ENCODE data around the gene RAPGEFL1.
"Not testable (repeated sequence)": the region's sequence is repeated elsewhere in the genome, so short reads cannot be mapped to it uniquely, and the experiment has no call there.

RAPGEFL1 gene

DNA sequence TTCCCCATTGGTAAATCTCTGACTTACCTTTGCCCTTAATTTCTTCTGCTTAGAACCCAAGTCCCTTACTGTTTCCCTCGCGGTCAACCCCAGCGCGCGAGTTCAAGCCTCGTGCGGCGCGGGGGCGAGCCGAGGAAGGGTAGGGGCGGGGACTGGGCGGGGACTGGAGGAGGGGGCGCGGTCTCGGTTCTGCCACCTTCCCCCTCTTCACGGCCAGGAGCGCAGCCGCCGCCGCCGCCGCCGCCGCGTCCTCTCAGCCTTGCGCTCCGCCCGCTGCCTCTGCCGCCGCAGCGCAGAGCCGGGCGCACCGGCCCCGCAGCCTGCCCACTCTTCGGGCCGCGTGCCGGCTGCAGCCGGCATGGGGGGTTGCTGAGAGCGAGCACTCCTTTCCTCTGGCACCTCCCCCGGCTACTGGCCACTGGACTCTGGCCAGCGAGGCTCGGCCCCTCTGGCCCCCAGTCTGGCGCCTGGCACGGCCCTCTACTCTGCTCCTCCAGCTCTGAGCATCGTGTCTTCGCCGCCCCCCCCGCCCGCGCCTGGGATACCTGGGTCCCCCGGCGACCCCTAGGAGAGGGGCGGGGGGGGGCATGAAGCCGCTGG is at the start of gene RAPGEFL1:
TSS of gene RAPGEFL1 (plus strand) at position 196 of the 600 bp plus-strand sequence. CDS start at position 588, 392 bp downstream.
- DNase-seq: peak; percentile 74

DNA sequence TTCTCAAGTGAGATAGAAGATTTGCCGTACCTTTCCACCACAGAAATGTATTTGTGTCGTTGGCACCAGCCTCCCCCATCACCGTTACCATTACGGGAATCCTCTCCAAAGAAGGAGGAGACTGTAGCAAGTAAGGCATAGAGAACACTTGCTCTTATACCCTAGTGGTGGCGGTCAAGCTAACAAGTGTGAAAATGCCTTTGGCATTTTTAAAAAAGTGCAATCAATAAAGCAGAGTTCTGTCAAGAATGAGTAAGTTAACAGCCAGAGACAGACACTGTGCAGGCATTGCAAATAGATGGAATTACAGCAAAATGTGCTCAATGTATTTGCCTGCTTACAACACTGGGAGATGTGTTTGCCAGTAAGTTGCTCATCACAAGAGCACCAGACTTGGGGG is 47.8 kb upstream of the RAPGEFL1 start:
- no peak for DNase-seq

DNA sequence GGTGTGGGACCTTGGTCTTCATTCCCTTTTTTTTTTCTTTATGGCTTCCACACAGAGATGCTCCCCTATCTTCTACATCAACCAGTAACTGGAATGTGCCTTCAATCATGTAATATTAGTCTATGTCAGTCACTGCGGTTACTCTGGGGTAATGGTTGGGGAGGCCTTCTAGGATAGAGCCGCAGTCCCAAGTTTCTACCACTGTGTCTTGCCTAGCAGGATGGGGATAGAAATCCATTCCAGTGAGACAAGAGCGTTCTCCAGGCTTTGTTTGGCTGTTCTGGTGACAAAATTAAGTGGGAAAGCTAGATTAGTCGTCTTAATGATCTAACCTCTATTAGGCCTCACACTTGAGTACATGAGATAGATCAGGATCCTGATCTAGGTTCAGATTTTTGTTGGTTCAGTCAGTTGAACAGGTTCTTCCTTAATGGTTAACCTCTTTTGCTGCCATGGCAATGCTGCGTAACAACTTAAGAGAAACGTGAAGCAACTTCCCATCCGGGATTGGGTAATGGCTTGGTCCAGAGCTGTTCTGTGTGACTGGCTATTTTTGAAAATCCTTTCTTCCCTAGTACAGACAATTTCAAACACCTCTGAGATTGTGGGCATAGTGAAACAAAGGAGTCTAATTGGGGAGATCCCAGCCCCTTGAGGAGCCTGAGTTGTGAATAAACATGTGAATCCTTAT is 46.8 kb upstream of the RAPGEFL1 start:
- no peak for DNase-seq

DNA sequence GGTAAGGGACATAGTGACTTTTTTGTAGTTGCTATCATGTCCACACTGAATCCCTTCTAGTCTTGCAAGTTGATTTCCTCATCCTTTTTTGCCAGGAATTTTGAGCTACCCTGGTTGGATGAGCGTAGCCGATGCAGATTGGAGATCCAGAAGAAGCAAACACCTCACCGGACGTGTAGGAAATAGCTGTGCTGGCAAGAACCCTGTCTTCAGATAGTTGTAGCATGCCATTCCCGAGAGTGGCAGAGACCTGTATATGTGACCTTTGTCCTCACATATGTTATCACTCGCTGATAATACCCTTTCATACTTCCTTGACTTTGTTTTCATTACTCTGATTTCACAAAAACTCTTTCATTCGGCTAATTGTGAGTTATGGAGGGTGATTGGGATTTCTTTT is 43.1 kb upstream of the RAPGEFL1 start:
- DNase-seq: no peak

DNA sequence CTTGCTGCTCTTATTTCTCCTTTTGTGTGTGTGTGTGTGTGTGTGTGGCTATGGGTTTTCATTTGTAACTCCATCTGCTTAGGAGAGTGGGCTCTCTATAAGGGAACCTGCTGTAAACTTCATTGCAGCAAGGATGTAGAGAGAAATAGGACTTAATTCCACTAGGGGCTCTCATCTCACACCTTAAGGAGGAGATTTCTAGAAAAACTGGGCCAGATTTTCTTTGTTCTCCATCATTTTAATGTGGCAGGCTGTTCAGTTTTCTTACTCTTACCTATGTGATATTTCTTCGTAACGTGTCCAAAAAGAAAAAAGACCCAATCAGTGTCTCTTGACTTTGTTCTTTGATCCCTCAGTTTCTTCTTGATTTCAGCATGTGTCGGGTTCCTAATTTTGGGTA is 41.5 kb upstream of the RAPGEFL1 start:
- no peak for DNase-seq

DNA sequence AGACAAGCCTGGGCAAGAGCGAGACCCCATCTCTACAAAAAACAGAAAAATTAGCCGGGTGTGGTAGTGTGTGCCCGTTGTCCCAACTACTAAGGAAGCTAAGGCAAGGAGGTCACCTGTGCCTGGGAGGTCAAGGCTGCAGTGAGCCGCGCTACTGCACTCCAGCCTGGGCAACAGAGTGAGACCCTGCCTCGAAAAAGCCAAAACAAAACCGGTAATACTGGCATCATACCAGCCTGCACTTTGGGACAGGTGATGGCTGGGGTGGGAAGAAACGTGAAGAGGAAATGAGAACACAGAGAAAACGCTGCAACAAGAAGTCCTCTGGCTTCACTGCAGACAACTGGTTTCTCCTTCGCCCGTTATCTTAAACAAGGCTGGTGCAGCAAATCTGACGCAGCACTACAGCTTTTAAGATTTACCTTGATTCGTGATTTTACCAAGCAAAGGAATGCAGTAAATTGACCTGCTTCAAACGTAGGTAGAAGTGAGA is 37.7 kb upstream of the RAPGEFL1 start:
- DNase-seq: no peak

GRCh38 chr17:40143166-40143565 is 34.1 kb upstream of the RAPGEFL1 start:
- DNase-seq: not testable (repeated sequence)

- DNase-seq: no peak
Measured at GRCh38 chr17:40145476-40145875, 31.8 kb upstream of the RAPGEFL1 start.

DNA sequence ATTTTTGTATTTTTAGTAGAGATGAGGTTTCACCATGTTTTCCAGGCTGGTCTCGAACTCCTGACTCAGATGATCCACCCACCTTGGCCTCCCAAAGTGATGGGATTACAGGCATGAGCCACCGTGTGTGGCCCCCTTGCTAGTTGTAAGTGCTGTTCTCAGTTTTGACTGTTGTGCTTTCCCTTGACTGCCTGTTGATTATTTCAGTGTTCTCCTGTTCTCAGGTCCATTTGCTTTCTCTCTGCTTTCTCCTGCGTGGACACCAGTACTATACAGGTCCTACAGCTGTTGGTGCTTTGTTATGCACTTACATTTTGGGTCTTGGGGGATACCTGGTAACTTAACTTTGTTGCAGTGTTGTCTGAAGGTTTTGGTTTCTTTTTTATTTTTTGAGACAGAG is 28.7 kb upstream of the RAPGEFL1 start:
- no peak for DNase-seq

GRCh38 chr17:40150276-40150675 is 27.0 kb upstream of the RAPGEFL1 start:
- DNase-seq: no peak

DNA sequence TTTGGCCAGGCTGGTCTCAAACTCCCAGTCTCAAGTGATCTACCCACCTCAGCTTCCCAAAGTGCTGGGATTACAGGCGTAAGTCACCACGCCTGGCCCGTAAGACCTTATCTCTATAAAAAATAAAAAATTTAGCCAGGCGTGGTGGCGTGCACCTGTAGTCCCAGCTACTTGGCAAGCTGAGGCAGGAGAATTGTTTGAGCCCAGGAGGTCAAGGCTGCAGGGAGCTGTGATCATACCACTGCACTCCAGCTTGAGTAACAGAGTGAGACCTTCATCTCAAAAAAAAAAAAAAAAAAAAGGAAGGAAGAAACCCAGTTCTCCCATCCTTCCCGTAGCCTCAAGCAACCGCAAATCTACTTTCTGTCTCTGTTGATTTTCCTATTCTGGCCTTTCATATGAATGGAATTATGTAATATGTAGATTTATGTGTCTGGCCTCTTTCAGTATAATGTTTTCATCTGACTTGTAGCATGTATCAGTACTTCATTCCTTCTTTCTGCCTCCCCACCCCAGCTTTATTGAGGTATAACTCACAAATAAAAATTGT is 25.8 kb upstream of the RAPGEFL1 start:
- no peak for DNase-seq

DNA sequence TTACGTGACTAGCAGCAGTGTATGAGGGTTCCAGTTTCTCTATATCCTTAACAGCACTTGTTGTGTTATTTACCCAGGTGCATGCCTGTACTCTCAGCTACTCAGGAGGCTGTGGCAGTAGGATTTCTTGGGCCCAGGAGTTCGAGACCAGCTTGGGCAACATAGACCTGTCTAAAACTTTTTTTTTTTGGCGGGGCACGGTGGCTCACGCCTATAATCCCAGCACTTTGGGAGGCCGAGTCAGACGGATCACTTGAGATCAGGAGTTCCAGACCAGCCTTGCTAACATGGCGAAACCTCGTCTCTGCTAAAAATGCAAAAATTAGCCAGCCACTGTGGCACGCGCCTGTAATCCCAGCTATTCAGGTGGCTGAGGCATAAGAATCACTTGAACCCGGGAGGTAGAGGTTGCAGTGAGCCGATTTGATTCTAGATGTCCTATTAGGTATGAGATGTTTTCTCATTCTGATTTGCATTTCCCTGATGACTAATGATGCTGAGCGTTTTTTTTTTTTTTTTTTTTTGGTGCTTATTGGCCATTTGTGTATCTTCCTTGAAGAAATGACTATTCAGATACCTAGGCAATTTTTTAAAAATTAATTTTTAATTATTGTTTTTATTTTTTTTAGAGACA is 23.6 kb upstream of the RAPGEFL1 start:
- DNase-seq: no peak

DNA sequence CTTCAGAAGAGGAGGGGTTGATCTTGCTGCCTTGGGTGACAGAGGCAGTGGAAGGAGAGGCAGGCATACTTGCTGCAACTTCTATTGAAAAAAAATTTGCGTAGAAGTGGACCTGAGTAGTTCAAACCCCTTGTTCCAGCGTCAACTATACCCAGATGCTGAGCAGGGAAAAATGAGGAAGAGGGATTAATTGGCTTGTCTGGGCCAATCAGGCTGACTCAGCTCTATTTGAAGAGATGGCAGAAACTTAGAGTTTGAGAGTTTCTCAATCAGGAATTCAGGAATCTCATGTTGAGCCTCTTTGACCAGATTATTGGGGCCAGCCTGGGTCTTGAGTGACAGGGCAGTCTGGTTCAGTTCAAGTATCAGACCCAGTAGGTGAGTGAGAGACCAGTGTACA is 19.3 kb upstream of the RAPGEFL1 start:
- no peak for DNase-seq

- no peak for DNase-seq
Measured at GRCh38 chr17:40158438-40159013, 18.7 kb upstream of the RAPGEFL1 start.

DNA sequence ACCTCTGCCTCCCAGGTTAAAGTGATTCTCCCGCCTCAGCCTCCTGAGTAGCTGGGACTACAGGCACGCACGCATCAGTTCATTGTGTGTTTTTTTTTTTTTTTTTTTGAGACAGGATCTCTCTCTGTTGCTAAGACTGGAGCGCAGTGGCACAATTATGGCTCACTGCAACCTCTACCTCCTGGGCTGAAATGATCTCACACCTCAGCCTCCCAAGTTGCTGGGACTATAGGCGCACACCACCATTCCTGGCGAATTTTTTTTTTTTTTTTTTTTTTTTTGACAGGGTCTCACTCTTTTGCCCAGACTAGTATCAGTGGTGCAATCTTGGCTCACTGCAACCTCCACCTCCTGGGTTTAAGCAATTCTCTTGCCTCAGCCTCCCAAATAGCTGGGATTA is 17.8 kb upstream of the RAPGEFL1 start:
- no peak for DNase-seq

DNA sequence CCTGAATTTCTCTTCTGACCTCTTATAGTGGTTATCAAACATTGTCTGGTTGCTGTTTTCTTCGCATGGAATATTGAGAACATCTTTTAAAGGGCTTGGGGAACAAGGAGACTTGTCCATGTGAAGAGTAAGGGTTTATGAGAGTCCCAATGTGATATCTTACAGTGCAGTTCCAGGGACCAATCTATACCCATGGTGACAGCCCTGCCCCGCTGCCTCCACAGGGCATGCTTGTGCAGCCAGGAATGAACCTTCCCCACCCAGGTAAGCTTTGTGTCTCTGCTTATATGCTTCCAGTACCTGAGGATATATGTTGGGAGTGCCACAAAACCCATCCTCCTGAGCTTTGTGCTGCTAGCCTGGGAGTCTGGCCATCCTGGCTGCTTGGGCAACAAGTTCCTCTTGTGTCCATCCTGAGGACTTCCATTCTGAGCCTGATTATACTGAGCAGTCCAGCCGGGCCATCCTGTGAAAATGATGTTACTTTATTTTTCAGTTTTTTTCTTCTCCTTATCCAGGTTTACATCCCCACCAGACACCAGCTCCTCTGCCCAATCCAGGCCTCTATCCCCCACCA is 9.5 kb upstream of the RAPGEFL1 start:
- DNase-seq: no peak

- no peak for DNase-seq
Measured at GRCh38 chr17:40168262-40168832, 8.9 kb upstream of the RAPGEFL1 start.

DNA sequence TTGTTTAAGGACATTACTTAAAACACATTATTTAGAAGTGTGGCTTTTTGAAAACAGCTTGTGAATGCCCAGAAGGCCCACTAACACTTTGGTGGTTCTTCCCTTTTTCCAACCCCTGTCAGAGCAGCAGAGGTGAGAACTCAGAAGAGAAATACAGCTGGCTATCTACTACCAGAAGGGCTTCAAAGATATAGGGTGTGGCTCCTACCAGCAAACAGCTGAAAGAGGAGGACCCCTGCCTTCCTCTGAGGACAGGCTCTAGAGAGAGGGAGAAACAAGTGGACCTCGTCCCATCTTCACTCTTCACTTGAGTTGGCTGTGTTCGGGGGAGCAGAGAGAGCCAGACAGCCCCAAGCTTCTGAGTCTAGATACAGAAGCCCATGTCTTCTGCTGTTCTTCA is 6.9 kb upstream of the RAPGEFL1 start:
- DNase-seq: no peak

DNA sequence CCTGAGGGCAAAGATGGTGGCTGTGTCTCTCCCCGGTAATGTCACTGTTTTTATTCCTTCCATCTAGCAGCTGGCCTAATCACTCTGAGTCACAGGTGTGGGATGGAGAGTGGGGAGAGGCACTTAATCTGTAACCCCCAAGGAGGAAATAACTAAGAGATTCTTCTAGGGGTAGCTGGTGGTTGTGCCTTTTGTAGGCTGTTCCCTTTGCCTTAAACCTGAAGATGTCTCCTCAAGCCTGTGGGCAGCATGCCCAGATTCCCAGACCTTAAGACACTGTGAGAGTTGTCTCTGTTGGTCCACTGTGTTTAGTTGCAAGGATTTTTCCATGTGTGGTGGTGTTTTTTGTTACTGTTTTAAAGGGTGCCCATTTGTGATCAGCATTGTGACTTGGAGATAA is 5.5 kb upstream of the RAPGEFL1 start:
- DNase-seq: no peak

DNA sequence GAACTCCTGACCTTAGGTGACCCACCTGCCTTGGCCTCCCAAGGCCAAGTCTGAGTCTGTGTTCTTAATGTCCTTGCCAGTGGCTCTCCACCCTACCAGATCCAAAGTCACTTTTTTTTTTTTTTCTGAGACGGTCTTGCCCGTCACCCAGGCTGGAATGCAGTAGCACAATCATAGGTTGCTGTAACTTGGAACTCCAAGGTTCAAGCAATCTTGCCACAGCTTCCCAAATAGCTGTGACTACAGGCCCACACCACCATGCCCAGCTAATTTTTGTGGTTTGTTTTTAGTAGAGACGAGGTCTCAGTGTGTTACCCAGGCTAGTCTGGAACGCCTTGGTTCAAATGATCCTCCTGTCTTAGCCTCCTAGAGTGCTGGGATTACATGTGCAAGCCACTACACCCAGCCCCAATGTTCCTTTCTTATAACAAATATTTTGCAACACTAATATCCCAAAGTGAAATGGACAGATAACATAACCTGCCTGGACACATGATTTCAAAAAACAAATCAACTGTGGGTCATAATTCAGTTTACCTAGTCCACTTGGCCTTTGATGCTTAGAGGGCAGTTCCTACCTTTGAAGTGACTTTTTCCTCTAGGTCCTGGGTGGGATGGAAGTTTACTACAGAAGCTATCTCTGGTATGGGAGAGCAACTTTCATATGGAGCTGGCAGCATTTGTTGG is 4.0 kb upstream of the RAPGEFL1 start:
- no peak for DNase-seq

DNA sequence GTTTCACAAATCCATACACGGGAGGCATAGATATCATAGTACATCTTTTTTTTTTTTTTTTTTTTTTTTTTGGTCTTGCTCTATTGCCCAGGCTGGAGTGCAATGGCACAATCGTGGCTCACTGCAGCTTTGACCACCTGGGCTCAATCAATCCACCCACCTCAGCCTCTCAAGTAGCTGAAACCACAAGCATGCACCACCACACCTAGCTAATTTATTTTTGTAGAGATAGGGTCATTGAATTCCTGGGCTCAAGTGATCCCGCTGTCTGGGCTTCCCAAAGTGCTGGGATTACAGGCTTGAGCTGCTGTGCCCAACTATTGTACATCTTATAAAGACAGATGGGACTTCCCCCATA is 3.5 kb upstream of the RAPGEFL1 start:
- no peak for DNase-seq

DNA sequence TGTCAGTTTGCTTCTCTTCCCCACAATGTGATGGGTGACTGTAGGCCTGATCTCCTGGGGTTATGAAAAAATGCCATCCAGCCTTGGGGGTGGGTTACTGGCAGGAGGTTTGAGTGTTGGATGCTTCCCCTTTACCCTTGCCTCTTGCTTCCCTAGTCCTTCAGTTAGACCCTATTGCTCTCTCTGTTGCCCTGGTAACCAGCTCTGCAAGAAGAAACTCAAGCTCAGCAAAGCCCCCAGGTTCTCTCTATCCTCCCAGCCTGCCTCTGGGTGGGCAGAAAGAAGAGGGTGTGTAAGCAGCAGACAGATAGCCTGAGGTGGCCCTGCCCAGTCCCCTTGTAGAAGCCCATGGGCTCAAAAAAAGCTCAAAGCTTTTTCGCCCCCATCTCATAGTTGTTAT is 2.8 kb upstream of the RAPGEFL1 start:
- DNase-seq: no peak
